ENCODE measurements around the gene EIF2S1. TPM values are rescaled to one million over a fixed set of nuclear protein-coding genes. Genes with fewer than 3 reads are reported as not detected.
"Not testable (repeated sequence)": the region's sequence is repeated elsewhere in the genome, so short reads cannot be mapped to it uniquely, and the experiment has no call there.

Gene EIF2S1
- total and polyA plus RNA-seq, 2 donors, result 42.7 to 130 TPM

DNA sequence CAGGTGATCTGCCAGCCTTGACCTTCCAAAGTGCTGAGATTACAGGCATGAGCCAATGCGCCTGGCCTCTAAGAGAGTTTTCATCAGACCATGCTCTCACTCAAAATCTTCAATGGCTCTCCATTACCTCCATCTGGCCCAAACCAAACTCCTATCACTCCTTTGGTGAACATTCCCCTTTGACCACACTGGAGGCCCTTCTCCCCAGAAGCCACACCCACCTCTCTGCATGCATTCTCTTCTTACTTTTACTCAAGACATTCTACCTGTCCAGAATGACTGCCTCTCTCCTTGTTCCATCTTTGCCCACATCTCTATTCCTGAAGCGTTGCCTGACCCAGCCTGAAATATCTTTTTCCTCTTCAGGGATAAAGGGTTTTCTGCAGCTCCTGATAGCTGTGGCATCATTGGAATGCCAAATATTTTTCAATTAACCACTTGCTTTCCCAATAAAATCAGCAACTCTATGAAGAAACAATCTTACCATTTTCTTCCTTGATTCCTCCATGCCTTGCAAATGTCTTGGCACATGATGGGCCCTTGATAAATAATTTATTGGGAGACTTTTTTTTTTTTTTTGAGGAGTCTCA, 36.3 kb downstream of the EIF2S1 start:
- Histone ChIP-seq H3K4me1 (ENCODE audit: control insufficient read depth in 2 of 2, insufficient read depth in 2 of 2, low read length in 2 of 2) (peaks cover 6 to 25% of the 10 kb centered on the region in 2 donors), H3K36me3 (ENCODE audit: control insufficient read depth in 2 of 2, insufficient read depth in 2 of 2, low read length in 1 of 2) (no peaks in the 10 kb centered on the region), H3K4me3 (ENCODE audit: low read length in 2 of 2) (no peak overlapping the region), H3K27me3 (ENCODE audit: control insufficient read depth in 2 of 2, insufficient read depth in 1 of 2, low read length in 1 of 2) (no peaks in the 10 kb centered on the region), H3K9me3 (ENCODE audit: control insufficient read depth in 2 of 2, insufficient read depth in 1 of 2, low read length in 1 of 2) (no peaks in the 10 kb centered on the region), H3K27ac (ENCODE audit: low read depth in 1 of 2, low read length in 1 of 2) (no peak overlapping the region)
- no peak for DNase-seq (ENCODE audit: low read depth in 6 of 9, low spot score in 9 of 9)
- 97% methylated on average over 2 of the region's 2 CpGs for WGBS

DNA sequence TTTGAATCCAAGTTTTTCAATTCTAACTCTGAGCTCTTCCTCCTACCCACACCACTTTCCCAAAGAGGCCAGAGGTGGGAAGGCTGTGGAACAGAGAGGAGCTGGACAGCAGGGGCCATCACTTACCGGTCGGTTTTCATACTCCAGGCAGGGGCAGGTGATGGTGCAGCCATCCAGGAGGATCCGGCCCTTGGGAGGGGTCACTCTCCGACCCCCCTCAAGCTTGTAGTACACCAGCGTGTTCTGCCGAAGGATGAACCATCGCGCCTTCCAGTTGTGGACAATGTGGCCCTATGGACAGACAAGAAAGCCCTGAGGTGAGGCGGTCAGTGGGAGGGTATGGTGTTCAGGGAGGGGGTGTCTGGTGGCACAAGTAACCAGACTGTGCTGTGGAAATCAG, 37.4 kb downstream of the EIF2S1 start:
- H3K4me1 ChIP-seq (ENCODE audit: control insufficient read depth in 2 of 2, insufficient read depth in 2 of 2, low read length in 2 of 2), result peaks cover 0 to 14% of the 10 kb centered on the region in 2 donors
- H3K27ac ChIP-seq (ENCODE audit: low read depth in 1 of 2, low read length in 1 of 2), result no peak overlapping the region
- no peaks in the 10 kb centered on the region for H3K9me3 ChIP-seq (ENCODE audit: control insufficient read depth in 2 of 2, insufficient read depth in 1 of 2, low read length in 1 of 2)
- H3K27me3 ChIP-seq (ENCODE audit: control insufficient read depth in 2 of 2, insufficient read depth in 1 of 2, low read length in 1 of 2), result no peaks in the 10 kb centered on the region
- H3K36me3 ChIP-seq (ENCODE audit: control insufficient read depth in 2 of 2, insufficient read depth in 2 of 2, low read length in 1 of 2), result no peaks in the 10 kb centered on the region
- 98% methylated on average over 9 of the region's 9 CpGs for WGBS
- H3K4me3 ChIP-seq (ENCODE audit: low read length in 2 of 2), result no peak overlapping the region
- no peak for DNase-seq (ENCODE audit: low read depth in 6 of 9, low spot score in 9 of 9)

DNA sequence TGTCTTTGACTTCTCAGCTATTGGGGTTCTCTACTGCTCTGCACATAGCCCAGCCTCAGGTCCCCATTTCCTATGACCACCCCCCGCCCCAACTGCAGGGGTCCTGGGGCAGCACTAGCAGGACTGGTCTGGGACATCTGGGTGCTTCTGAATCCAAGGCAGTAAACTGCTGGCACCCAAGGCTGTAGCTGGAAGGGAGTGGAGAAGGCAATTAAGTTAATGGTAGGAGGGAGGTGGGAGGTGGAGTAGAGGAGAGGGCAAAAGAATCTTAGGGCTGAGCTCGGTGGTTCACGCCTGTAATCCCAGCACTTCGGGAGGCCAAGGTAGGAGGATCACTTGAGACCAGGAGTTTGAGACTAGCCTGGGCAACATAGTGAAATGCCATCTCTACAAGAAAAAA, 40.3 kb downstream of the EIF2S1 start:
- no peak overlapping the region for H3K4me3 ChIP-seq (ENCODE audit: low read length in 2 of 2)
- no peak overlapping the region for H3K27ac ChIP-seq (ENCODE audit: low read depth in 1 of 2, low read length in 1 of 2)
- DNase-seq (ENCODE audit: low read depth in 6 of 9, low spot score in 9 of 9), result no peak
- no peaks in the 10 kb centered on the region for H3K36me3 ChIP-seq (ENCODE audit: control insufficient read depth in 2 of 2, insufficient read depth in 2 of 2, low read length in 1 of 2)
- H3K27me3 ChIP-seq (ENCODE audit: control insufficient read depth in 2 of 2, insufficient read depth in 1 of 2, low read length in 1 of 2), result no peaks in the 10 kb centered on the region
- H3K9me3 ChIP-seq (ENCODE audit: control insufficient read depth in 2 of 2, insufficient read depth in 1 of 2, low read length in 1 of 2), result no peaks in the 10 kb centered on the region
- no peaks in the 10 kb centered on the region for H3K4me1 ChIP-seq (ENCODE audit: control insufficient read depth in 2 of 2, insufficient read depth in 2 of 2, low read length in 2 of 2)
- 98% methylated on average over 4 of the region's 4 CpGs for WGBS

DNA sequence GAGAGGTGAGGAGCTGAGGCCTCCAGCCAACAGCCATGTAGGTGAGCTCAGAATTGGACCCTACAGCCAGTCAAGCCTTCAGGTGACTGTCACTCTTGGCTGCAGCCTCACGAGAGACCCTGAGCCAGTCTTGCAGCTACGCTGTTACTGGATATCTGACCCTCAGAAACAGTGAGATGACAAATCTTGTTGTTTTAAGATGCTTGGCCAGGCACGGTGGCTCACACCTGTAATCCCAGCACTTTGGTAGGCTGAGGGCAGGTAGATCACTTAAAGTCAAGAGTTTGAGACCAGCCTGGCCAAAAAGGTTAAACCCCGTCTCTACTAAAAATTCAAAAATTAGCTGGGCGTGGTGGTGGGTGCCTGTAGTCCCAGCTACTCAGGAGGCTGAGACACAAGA, 45.6 kb downstream of the EIF2S1 start:
- DNase-seq (ENCODE audit: low read depth in 6 of 9, low spot score in 9 of 9), result no peak
- peaks cover 0 to 10% of the 10 kb centered on the region in 2 donors for H3K27me3 ChIP-seq (ENCODE audit: control insufficient read depth in 2 of 2, insufficient read depth in 1 of 2, low read length in 1 of 2)
- WGBS, result 94% methylated on average over 5 of the region's 5 CpGs

DNA sequence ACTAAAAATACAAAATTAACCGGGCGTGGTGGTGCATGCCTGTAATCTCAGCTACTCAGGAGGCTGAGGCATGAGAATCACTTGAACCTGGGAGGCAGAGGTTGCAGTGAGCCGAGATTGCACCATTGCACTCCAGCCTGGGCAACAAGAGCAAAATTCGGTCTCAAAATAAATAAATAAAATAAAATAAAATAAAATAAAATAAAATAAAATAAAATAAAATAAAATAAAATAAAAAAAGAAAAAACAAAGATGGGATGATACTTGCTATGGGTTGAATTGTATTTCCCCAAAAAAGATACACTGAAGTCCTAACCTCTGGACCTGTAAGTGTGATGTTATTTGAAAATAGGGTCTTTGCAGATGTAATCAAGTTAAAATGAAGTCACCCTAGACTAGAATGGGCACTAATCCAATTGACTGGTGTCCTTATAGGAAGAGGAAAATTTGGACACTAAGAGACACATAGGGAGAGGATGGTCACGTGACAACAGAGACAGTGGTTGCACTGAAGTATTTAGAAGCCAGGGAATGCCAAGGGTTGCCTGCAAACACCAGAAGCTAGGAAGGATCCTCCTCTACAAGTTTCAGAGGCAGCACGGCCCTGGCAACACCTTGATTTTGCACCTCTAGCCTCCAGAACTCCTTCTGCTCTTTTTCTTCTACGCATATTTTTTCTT, 48.1 kb downstream of the EIF2S1 start:
- H3K4me3 ChIP-seq (ENCODE audit: low read length in 2 of 2); H3K36me3 ChIP-seq (ENCODE audit: control insufficient read depth in 2 of 2, insufficient read depth in 2 of 2, low read length in 1 of 2); H3K9me3 ChIP-seq (ENCODE audit: control insufficient read depth in 2 of 2, insufficient read depth in 1 of 2, low read length in 1 of 2); H3K27ac ChIP-seq (ENCODE audit: low read depth in 1 of 2, low read length in 1 of 2); H3K4me1 ChIP-seq (ENCODE audit: control insufficient read depth in 2 of 2, insufficient read depth in 2 of 2, low read length in 2 of 2); DNase-seq (ENCODE audit: low read depth in 6 of 9, low spot score in 9 of 9): not testable (repeated sequence)
- H3K27me3 ChIP-seq (ENCODE audit: control insufficient read depth in 2 of 2, insufficient read depth in 1 of 2, low read length in 1 of 2), result peaks cover 11 to 35% of the 10 kb centered on the region in 2 donors
- WGBS, result 95% methylated on average over 7 of the region's 7 CpGs

More for the DNA sequence above, 45.6 kb downstream of the EIF2S1 start:
- no peaks in the 10 kb centered on the region for H3K4me1 ChIP-seq (ENCODE audit: control insufficient read depth in 2 of 2, insufficient read depth in 2 of 2, low read length in 2 of 2)
- H3K27ac ChIP-seq (ENCODE audit: low read depth in 1 of 2, low read length in 1 of 2), result no peak overlapping the region
- no peaks in the 10 kb centered on the region for H3K36me3 ChIP-seq (ENCODE audit: control insufficient read depth in 2 of 2, insufficient read depth in 2 of 2, low read length in 1 of 2)
- H3K9me3 ChIP-seq (ENCODE audit: control insufficient read depth in 2 of 2, insufficient read depth in 1 of 2, low read length in 1 of 2), result no peaks in the 10 kb centered on the region
- no peak overlapping the region for H3K4me3 ChIP-seq (ENCODE audit: low read length in 2 of 2)

DNA sequence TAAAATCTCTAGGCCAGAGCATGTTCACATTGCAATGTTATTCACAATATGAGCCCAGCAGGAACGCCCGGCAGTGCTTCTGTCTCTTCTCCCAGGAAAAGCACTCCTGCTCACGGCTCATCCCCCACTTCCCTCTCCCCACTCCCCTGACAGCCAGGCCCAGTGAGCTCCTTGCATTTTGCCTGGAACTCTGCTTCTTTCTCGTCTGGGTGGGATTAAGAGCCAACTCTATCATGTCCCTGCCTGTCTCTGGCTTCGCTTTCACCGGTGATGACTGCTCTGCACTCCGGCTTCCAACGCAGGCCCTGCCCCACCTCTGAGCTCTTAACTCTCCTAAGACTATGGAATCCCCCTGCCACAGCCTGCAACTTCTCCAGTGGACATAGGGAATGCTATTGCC, 49.3 kb downstream of the EIF2S1 start:
- H3K36me3 ChIP-seq (ENCODE audit: control insufficient read depth in 2 of 2, insufficient read depth in 2 of 2, low read length in 1 of 2), result no peaks in the 10 kb centered on the region
- WGBS, result 96% methylated on average over 8 of the region's 8 CpGs
- peak overlapping the region in 1 of 2 donors; percentile 60 for H3K27ac ChIP-seq (ENCODE audit: low read depth in 1 of 2, low read length in 1 of 2)
- no peak overlapping the region for H3K4me3 ChIP-seq (ENCODE audit: low read length in 2 of 2)
- peak in 1 of 9 donors; percentile 26 for DNase-seq (ENCODE audit: low read depth in 6 of 9, low spot score in 9 of 9)
- H3K9me3 ChIP-seq (ENCODE audit: control insufficient read depth in 2 of 2, insufficient read depth in 1 of 2, low read length in 1 of 2), result no peaks in the 10 kb centered on the region
- peaks cover 4 to 6% of the 10 kb centered on the region in 2 donors for H3K4me1 ChIP-seq (ENCODE audit: control insufficient read depth in 2 of 2, insufficient read depth in 2 of 2, low read length in 2 of 2)
- H3K27me3 ChIP-seq (ENCODE audit: control insufficient read depth in 2 of 2, insufficient read depth in 1 of 2, low read length in 1 of 2), result peaks cover 11 to 47% of the 10 kb centered on the region in 2 donors

DNA sequence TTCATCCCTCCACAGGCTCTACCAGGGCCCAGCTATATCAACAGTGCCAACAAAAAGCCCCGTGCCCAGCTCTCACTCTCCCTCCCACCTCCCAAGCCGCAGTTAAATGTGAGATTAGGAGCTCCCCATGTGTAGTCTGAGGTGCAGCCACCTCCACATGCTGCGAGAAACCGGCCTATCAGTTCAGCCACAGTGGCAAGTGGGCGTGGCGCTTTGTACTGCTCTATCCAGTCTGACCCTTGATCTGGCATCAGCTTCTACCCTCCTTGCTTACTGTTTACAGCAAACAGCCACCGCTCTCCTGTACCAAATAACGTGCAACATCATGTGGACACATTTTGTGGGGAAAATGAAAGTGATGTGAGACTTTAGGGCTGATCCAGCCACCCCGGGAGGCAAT, 50.2 kb downstream of the EIF2S1 start:
- DNase-seq (ENCODE audit: low read depth in 6 of 9, low spot score in 9 of 9), result no peak
- Histone ChIP-seq H3K27me3 (ENCODE audit: control insufficient read depth in 2 of 2, insufficient read depth in 1 of 2, low read length in 1 of 2) (peaks cover 11 to 48% of the 10 kb centered on the region in 2 donors), H3K9me3 (ENCODE audit: control insufficient read depth in 2 of 2, insufficient read depth in 1 of 2, low read length in 1 of 2) (no peaks in the 10 kb centered on the region), H3K4me3 (ENCODE audit: low read length in 2 of 2) (no peak overlapping the region), H3K36me3 (ENCODE audit: control insufficient read depth in 2 of 2, insufficient read depth in 2 of 2, low read length in 1 of 2) (no peaks in the 10 kb centered on the region), H3K27ac (ENCODE audit: low read depth in 1 of 2, low read length in 1 of 2) (peak overlapping the region in 1 of 2 donors; percentile 60), H3K4me1 (ENCODE audit: control insufficient read depth in 2 of 2, insufficient read depth in 2 of 2, low read length in 2 of 2) (peaks cover 4 to 6% of the 10 kb centered on the region in 2 donors)
- 94% methylated on average over 9 of the region's 9 CpGs for WGBS

DNA sequence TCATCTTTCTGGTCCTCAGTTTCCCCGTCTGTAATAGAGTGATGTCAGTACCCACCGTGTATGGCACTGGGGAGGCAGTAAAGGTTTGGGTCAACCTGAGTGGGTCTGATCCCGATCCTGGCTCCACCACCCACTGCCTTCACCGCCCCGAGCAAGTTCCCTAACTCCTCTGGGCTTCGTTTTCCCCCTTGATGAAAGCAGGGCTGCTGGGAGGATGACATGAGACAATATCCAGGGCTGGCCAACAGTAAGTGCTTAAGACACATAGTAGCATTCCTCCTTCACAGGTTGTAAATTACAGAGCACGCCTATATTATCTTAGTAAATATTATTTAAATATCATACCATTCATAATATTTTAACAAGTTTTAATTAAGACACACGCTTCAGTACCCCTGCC, 51.2 kb downstream of the EIF2S1 start:
- Histone ChIP-seq H3K27me3 (ENCODE audit: control insufficient read depth in 2 of 2, insufficient read depth in 1 of 2, low read length in 1 of 2) (peaks cover 11 to 51% of the 10 kb centered on the region in 2 donors), H3K4me3 (ENCODE audit: low read length in 2 of 2) (peak overlapping the region; percentile 27 to 37), H3K9me3 (ENCODE audit: control insufficient read depth in 2 of 2, insufficient read depth in 1 of 2, low read length in 1 of 2) (no peaks in the 10 kb centered on the region), H3K36me3 (ENCODE audit: control insufficient read depth in 2 of 2, insufficient read depth in 2 of 2, low read length in 1 of 2) (no peaks in the 10 kb centered on the region), H3K4me1 (ENCODE audit: control insufficient read depth in 2 of 2, insufficient read depth in 2 of 2, low read length in 2 of 2) (peaks cover 4 to 8% of the 10 kb centered on the region in 2 donors), H3K27ac (ENCODE audit: low read depth in 1 of 2, low read length in 1 of 2) (peak overlapping the region; percentile 56 to 68)
- WGBS, result 78% methylated on average over 8 of the region's 8 CpGs
- no peak for DNase-seq (ENCODE audit: low read depth in 6 of 9, low spot score in 9 of 9)

DNA sequence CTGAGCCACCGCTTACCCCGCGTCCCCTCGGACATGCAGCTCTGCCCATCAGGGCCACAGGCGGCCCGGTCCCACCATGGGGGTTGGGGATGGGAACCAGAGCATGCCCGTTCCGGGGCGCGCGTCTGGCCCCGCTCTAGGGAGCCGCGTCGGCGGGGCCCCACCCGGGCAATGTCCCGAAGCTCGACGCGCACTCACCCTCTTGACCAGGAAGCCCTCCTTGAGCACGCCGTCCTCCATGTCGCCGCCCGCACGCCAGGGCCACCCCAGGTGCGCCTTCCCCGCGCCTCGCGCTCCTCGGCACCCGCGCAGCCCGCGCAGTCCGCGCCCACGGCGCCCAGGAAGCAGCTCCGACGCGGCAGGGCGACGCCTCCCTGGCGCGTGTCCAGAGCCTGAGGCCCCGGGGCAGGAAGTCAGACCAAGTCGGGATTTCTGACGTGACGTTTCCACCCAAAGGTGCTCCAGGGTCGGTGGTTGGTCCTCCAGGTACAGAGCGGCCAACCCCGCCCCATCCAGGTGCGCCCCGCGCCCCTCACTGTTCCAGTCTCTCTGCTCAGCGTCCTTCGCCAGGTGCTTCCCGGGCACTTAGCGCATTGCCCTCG, 51.8 kb downstream of the EIF2S1 start, which contains the start of gene PLEK2:
PLEK2 (minus strand) TSS at position 346 of the 602 bp plus-strand sequence; CDS start at position 240, 106 bp downstream.
- Histone ChIP-seq H3K27ac (ENCODE audit: low read depth in 1 of 2, low read length in 1 of 2) (peak within 1 kb of the TSS; percentile 68 to 77), H3K36me3 (ENCODE audit: control insufficient read depth in 2 of 2, insufficient read depth in 2 of 2, low read length in 1 of 2) (no peaks in the 10 kb centered on the region), H3K27me3 (ENCODE audit: control insufficient read depth in 2 of 2, insufficient read depth in 1 of 2, low read length in 1 of 2) (peaks cover 11 to 51% of the 10 kb centered on the region in 2 donors), H3K4me1 (ENCODE audit: control insufficient read depth in 2 of 2, insufficient read depth in 2 of 2, low read length in 2 of 2) (peaks cover 4 to 11% of the 10 kb centered on the region in 2 donors), H3K9me3 (ENCODE audit: control insufficient read depth in 2 of 2, insufficient read depth in 1 of 2, low read length in 1 of 2) (no peaks in the 10 kb centered on the region), H3K4me3 (ENCODE audit: low read length in 2 of 2) (peak within 1 kb of the TSS; percentile 27 to 37)
- peak in 4 of 9 donors; percentile 17 to 46 (median 32) for DNase-seq (ENCODE audit: low read depth in 6 of 9, low spot score in 9 of 9)
- WGBS, result 9% methylated on average over 63 of the region's 63 CpGs
